Left lung (tissue), 14 donors: ENCODE data around the gene ZNF91. TPM values are rescaled to one million over a fixed set of nuclear protein-coding genes. Genes with fewer than 3 reads are reported as not detected.

Experiments used
- ATAC-seq: fragments of 200-7000 bp; cut with Tn5 transposase; one replicate; pipeline ENCODE4 v1.9.1; 2020; ENCODE audit warnings: moderate library complexity
- DNase-seq, 4 donors: peaks; one replicate each; pipeline ENCODE4 v3.0.0-alpha.2; 2013 to 2020
- H3K27ac ChIP-seq, 2 donors: fragments of 200-600 bp; sonication (generic) in 1 of 2; one replicate each; pipeline versions ENCODE4 v1.5.0 to v1.8.0; 2020 to 2021
- H3K27me3 ChIP-seq, 2 donors: fragments of 200-600 bp; sonication (generic) in 1 of 2; one replicate each; pipeline versions ENCODE4 v1.5.0 to v1.8.0; 2020 to 2021
- H3K36me3 ChIP-seq, 2 donors: fragments of 200-600 bp; sonication (generic) in 1 of 2; one replicate each; pipeline versions ENCODE4 v1.5.0 to v1.8.0; 2020 to 2021
- H3K4me1 ChIP-seq, 2 donors: fragments of 200-600 bp; one replicate each; pipeline ENCODE4 v1.8.0; 2021
- H3K4me3 ChIP-seq, 2 donors: fragments of 200-600 bp; sonication (generic) in 1 of 2; one replicate each; pipeline versions ENCODE4 v1.5.0 to v1.8.0; 2020 to 2021; ENCODE audit warnings: mild to moderate bottlenecking in 1 of 2
- H3K9me3 ChIP-seq, 2 donors: fragments of 200-600 bp; sonication (generic) in 1 of 2; one replicate each; pipeline versions ENCODE4 v1.5.0 to v1.8.0; 2020 to 2021
- CTCF ChIP-seq, 2 donors: fragments of 200-600 bp; sonication (generic) in 1 of 2; IDR thresholded peaks; one replicate each; pipeline versions ENCODE4 v1.5.0 to v1.8.0; 2021; ENCODE audit warnings: antibody characterized with exemption in 2 of 2
- intact Hi-C, 2 donors: fragments of 100-400 bp; cut with DNase I; formaldehyde crosslinking; loops; one replicate each; pipeline versions ENCODE4 v1.11.2 to v1.14.2; 2022
- long read RNA-seq, 12 donors: library from polyadenylated mRNA in 2 of 12; unstranded in 2 of 12; transcript quantifications; one replicate each; pipeline ENCODE4 v2.0.0 and lab custom pipeline, GENCODE V29; 2019 to 2026
- polyA plus RNA-seq, 6 donors: library from polyadenylated mRNA; unstranded; fragments of 120-200 nt; gene quantifications; one replicate each; pipeline ENCODE4 v1.2.1, GENCODE V29; 2013; ENCODE audit not compliant: insufficient read length in 6 of 6
- total RNA-seq, 2 donors: library from RNA; stranded (reverse); fragmentation: NEBNext Ultra II Directional; extraction: Animal tissue kit (Norgen Biotek cat#: 25700); gene quantifications; one replicate each; pipeline ENCODE4 v1.2.1, GENCODE V29; 2021
- donor health status: DM: no; HTN: yes; CAD: no.
- donor health status: DM: no; HTN: no; CAD: no.

Gene ZNF91
- total RNA-seq, result 10 to 100 TPM; 36.8 to 48.4 TPM
- 10 to 100 TPM; 57.1 to 72.1 (median 65.6) TPM for polyA plus RNA-seq
- long read RNA-seq, donor 1, full-length matches to known transcripts, result 58 of 58 reads
- long read RNA-seq, donor 1, partial matches to known transcripts, result 0 of 58 reads
- long read RNA-seq, donor 1, other reads (novel, unspliced or antisense), result 0 of 58 reads
- long read RNA-seq, donor 2, full-length matches to known transcripts, result 41 of 41 reads
- long read RNA-seq, donor 2, partial matches to known transcripts, result 0 of 41 reads
- long read RNA-seq, donor 2, other reads (novel, unspliced or antisense), result 0 of 41 reads
- long read RNA-seq, donor 3, full-length matches to known transcripts, result 11 of 11 reads
- long read RNA-seq, donor 3, partial matches to known transcripts, result 0 of 11 reads
- long read RNA-seq, donor 3, other reads (novel, unspliced or antisense), result 0 of 11 reads
- long read RNA-seq, donor 4, full-length matches to known transcripts, result 1 of 3 reads
- long read RNA-seq, donor 4, partial matches to known transcripts, result 0 of 3 reads
- long read RNA-seq, donor 4, other reads (novel, unspliced or antisense), result 2 of 3 reads
- long read RNA-seq, donor 5, full-length matches to known transcripts, result 31 of 31 reads
- long read RNA-seq, donor 5, partial matches to known transcripts, result 0 of 31 reads
- long read RNA-seq, donor 5, other reads (novel, unspliced or antisense), result 0 of 31 reads
- long read RNA-seq, donor 6, full-length matches to known transcripts, result 13 of 13 reads
- long read RNA-seq, donor 6, partial matches to known transcripts, result 0 of 13 reads
- long read RNA-seq, donor 6, other reads (novel, unspliced or antisense), result 0 of 13 reads
- long read RNA-seq, donor 7, full-length matches to known transcripts, result 17 of 17 reads
- long read RNA-seq, donor 7, partial matches to known transcripts, result 0 of 17 reads
- long read RNA-seq, donor 7, other reads (novel, unspliced or antisense), result 0 of 17 reads
- long read RNA-seq, donor 8, full-length matches to known transcripts, result 38 of 38 reads
- long read RNA-seq, donor 8, partial matches to known transcripts, result 0 of 38 reads
- long read RNA-seq, donor 8, other reads (novel, unspliced or antisense), result 0 of 38 reads
- long read RNA-seq, donor 9, partial matches to known transcripts, result 0 of 1 reads
- long read RNA-seq, donor 9, other reads (novel, unspliced or antisense), result 0 of 1 reads
- long read RNA-seq, donor 10, full-length matches to known transcripts, result 1 of 2 reads
- long read RNA-seq, donor 10, partial matches to known transcripts, result 0 of 2 reads
- long read RNA-seq, donor 10, other reads (novel, unspliced or antisense), result 1 of 2 reads
- long read RNA-seq, donor 11, result 0 reads
- long read RNA-seq, donor 12, full-length matches to known transcripts, result 28 of 28 reads
- long read RNA-seq, donor 12, partial matches to known transcripts, result 0 of 28 reads
- long read RNA-seq, donor 12, other reads (novel, unspliced or antisense), result 0 of 28 reads

DNA sequence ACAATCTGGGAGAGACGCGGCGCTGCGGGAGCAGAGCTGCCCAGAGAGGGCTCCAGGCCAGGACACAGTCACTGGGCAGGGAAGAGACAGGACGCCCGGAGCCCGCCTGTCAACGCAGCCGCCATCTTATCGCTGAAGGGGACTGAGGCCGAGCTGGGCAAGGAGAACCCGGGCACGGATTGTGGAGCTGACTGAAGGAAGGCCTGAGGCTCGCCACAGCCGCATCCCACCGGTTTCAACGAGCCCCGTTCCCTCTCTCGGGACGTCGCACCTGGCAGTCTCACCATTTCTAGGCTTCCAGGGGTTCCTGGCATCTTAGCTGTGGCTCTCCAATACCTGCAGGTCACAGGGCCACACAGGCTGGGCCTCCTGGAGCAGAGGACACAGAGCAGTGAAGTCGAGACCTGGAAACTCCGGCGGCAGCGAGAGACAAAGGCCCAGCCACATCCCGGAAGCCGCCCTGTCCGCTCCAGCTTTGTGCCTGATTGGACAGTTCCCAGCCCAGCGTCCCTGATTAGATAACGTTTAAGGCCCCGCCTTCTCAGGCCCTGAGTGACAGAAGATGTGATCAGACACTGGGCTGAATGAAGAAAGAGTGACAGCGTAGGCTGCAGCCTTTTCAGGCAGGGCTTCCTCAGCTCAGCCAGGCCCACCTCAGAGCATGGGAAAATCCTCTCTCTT lies at the start of gene ZNF91:
Gene ZNF91, minus strand, starts transcription at position 431 of the 681 bp plus-strand sequence. Its CDS starts 117 bp downstream, at position 314.
- peaks cover 0 to 1% of the 10 kb centered on the region in 2 donors for H3K9me3 ChIP-seq
- no peaks in the 10 kb centered on the region for H3K27me3 ChIP-seq
- H3K4me1 ChIP-seq, result peaks cover 7 to 32% of the 10 kb centered on the region in 2 donors
- peak within 1 kb of the TSS; percentile 89 to 91 for H3K27ac ChIP-seq
- peak within 1 kb of the TSS; percentile 63 to 64 for H3K4me3 ChIP-seq
- TF ChIP-seq CTCF (IDR thresholded peaks at IDR 0.05), result no peak
- H3K36me3 ChIP-seq, result peaks cover 0 to 3% of the 10 kb centered on the region in 2 donors
- intact Hi-C loops, result no loop called here
- DNase-seq (peak; percentile 92 to 97 (median 94)), ATAC-seq (peak; percentile 98)

GRCh38 chr19:23440791-23441190 lies 45.5 kb upstream of the ZNF91 start:
- no peak for TF ChIP-seq CTCF (IDR thresholded peaks at IDR 0.05)
- Histone ChIP-seq H3K27ac (no peak overlapping the region), H3K9me3 (peaks cover 3 to 59% of the 10 kb centered on the region in 2 donors), H3K27me3 (no peaks in the 10 kb centered on the region), H3K4me3 (no peak overlapping the region), H3K4me1 (no peaks in the 10 kb centered on the region), H3K36me3 (no peaks in the 10 kb centered on the region)
- ATAC-seq (no peak), DNase-seq (no peak)
- intact Hi-C loops, result no loop called here

GRCh38 chr19:23440207-23440606 lies 44.9 kb upstream of the ZNF91 start:
- intact Hi-C loops, result no loop called here
- H3K36me3 ChIP-seq, result no peaks in the 10 kb centered on the region
- no peaks in the 10 kb centered on the region for H3K4me1 ChIP-seq
- ATAC-seq (no peak), DNase-seq (no peak)
- no peaks in the 10 kb centered on the region for H3K27me3 ChIP-seq
- no peak overlapping the region for H3K27ac ChIP-seq
- TF ChIP-seq CTCF (IDR thresholded peaks at IDR 0.05), result no peak
- no peak overlapping the region for H3K4me3 ChIP-seq
- H3K9me3 ChIP-seq, result peaks cover 3 to 58% of the 10 kb centered on the region in 2 donors

DNA sequence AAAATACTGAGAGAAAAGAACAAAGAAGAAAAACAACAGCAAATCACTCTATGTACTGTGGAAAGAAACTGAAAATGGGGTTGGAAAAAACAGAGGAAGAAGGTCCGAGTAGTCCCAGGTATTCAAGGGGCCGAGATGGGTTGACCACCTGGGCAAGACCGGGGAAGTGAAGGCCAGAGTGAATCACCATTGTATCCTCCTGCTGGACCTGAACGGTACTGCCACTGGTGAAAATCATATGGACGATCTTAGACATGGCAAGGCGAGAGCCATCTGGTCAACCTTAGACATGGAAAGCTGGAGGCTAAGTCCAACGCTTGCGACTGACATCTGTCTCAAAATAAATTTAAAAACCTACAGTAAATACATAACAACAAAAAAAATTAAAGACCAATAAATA lies 44.4 kb upstream of the ZNF91 start:
- no peak for TF ChIP-seq CTCF (IDR thresholded peaks at IDR 0.05)
- H3K4me3 ChIP-seq, result no peak overlapping the region
- peaks cover 3 to 59% of the 10 kb centered on the region in 2 donors for H3K9me3 ChIP-seq
- no peaks in the 10 kb centered on the region for H3K27me3 ChIP-seq
- intact Hi-C loops, result no loop called here
- no peaks in the 10 kb centered on the region for H3K4me1 ChIP-seq
- DNase-seq (no peak), ATAC-seq (no peak)
- no peak overlapping the region for H3K27ac ChIP-seq
- no peaks in the 10 kb centered on the region for H3K36me3 ChIP-seq
